ENCODE results near the gene PALM2AKAP2. TPM values are rescaled to one million over a fixed set of nuclear protein-coding genes. Genes with fewer than 3 reads are reported as not detected.

Gene PALM2AKAP2
- total and polyA plus RNA-seq, 2 experiments from 2014 or later = 2.5 to 7.9 TPM

DNA sequence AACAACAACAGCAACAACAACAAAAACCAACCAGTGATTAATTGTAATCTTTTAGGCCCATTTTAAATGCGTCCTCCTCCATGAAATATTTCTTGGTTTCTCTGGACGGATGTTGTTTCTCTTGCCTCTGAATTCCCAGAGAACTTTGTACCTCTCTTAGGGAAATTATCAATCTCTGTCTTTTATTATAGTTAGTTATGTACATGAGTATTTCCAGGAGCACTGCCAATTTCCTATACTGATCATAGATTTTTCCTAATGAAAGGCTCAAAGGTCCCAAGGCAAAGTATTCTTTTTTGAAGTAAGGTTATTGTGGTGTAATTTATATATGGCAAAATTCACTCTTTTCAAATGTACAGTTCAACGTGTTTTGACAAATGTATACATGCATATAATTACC lies 20.4 kb upstream of the PALM2AKAP2 start:
- H3K36me3 Mint-ChIP-seq (ENCODE audit: low read depth) = no peaks in the 10 kb centered on the region
- H3K4me3 Mint-ChIP-seq = no peak overlapping the region
- Histone ChIP-seq H4K20me1 (replicated peaks; ENCODE audit: insufficient read depth) (no peaks in the 10 kb centered on the region), H3K27ac (ENCODE audit: low read depth) (no peak overlapping the region), H3K4me2 (no peak overlapping the region), H3F3A (replicated peaks; ENCODE audit: low read depth) (no peaks in the 10 kb centered on the region), H3K9me2 (ENCODE audit: insufficient read depth) (peaks cover 6% of the 10 kb centered on the region; the same call in 1 of the 2 replicates), H3K36me3 (ENCODE audit: insufficient read depth) (no peaks in the 10 kb centered on the region), H3K79me2 (replicated peaks; ENCODE audit: insufficient read depth) (no peaks in the 10 kb centered on the region), H2AFZ (no peak overlapping the region), H3K4me1 (ENCODE audit: insufficient read depth) (no peaks in the 10 kb centered on the region), H3K27me3 (ENCODE audit: insufficient read depth) (no peaks in the 10 kb centered on the region), H3K4me3 (no peak overlapping the region)
- H3K9me3 Mint-ChIP-seq = no peaks in the 10 kb centered on the region
- no peak for DNase-seq (ENCODE audit: low spot score)
- H3K27ac Mint-ChIP-seq = no peak overlapping the region
- H3K4me1 Mint-ChIP-seq = peaks cover 3% of the 10 kb centered on the region; the same call in 1 of the 3 replicates
- TF ChIP-seq ZNF114 (CRISPR knock-in tag; IDR thresholded peaks at IDR 0.05) (no peak), POLR2AphosphoS5 (IDR thresholded peaks at IDR 0.05; ENCODE audit: low read depth) (no peak), EZH2 (IDR thresholded peaks at IDR 0.05; ENCODE audit: low read depth, unreplicated experiment) (no peak), ZNF331 (CRISPR knock-in tag; IDR thresholded peaks at IDR 0.05; ENCODE audit: low read depth) (no peak), STAT1 (IDR thresholded peaks at IDR 0.05; ENCODE audit: unreplicated experiment) (no peak), JUNB (IDR thresholded peaks at IDR 0.05; ENCODE audit: unreplicated experiment) (no peak), ZNF462 (CRISPR knock-in tag; IDR thresholded peaks at IDR 0.05) (no peak), NANOG (IDR thresholded peaks at IDR 0.05; ENCODE audit: borderline replicate concordance) (no peak), CREB1 (CRISPR knock-in tag; IDR thresholded peaks at IDR 0.05; ENCODE audit: low read depth) (no peak), ETS1 (IDR thresholded peaks at IDR 0.05) (no peak), EZH2phosphoT487 (IDR thresholded peaks at IDR 0.05; ENCODE audit: unreplicated experiment) (no peak)
- TF ChIP-seq, protein P1, sequence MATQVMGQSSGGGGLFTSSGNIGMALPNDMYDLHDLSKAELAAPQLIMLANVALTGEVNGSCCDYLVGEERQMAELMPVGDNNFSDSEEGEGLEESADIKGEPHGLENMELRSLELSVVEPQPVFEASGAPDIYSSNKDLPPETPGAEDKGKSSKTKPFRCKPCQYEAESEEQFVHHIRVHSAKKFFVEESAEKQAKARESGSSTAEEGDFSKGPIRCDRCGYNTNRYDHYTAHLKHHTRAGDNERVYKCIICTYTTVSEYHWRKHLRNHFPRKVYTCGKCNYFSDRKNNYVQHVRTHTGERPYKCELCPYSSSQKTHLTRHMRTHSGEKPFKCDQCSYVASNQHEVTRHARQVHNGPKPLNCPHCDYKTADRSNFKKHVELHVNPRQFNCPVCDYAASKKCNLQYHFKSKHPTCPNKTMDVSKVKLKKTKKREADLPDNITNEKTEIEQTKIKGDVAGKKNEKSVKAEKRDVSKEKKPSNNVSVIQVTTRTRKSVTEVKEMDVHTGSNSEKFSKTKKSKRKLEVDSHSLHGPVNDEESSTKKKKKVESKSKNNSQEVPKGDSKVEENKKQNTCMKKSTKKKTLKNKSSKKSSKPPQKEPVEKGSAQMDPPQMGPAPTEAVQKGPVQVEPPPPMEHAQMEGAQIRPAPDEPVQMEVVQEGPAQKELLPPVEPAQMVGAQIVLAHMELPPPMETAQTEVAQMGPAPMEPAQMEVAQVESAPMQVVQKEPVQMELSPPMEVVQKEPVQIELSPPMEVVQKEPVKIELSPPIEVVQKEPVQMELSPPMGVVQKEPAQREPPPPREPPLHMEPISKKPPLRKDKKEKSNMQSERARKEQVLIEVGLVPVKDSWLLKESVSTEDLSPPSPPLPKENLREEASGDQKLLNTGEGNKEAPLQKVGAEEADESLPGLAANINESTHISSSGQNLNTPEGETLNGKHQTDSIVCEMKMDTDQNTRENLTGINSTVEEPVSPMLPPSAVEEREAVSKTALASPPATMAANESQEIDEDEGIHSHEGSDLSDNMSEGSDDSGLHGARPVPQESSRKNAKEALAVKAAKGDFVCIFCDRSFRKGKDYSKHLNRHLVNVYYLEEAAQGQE (IDR thresholded peaks at IDR 0.05; ENCODE audit: unreplicated experiment) = no peak
- TF ChIP-seq, protein P2, sequence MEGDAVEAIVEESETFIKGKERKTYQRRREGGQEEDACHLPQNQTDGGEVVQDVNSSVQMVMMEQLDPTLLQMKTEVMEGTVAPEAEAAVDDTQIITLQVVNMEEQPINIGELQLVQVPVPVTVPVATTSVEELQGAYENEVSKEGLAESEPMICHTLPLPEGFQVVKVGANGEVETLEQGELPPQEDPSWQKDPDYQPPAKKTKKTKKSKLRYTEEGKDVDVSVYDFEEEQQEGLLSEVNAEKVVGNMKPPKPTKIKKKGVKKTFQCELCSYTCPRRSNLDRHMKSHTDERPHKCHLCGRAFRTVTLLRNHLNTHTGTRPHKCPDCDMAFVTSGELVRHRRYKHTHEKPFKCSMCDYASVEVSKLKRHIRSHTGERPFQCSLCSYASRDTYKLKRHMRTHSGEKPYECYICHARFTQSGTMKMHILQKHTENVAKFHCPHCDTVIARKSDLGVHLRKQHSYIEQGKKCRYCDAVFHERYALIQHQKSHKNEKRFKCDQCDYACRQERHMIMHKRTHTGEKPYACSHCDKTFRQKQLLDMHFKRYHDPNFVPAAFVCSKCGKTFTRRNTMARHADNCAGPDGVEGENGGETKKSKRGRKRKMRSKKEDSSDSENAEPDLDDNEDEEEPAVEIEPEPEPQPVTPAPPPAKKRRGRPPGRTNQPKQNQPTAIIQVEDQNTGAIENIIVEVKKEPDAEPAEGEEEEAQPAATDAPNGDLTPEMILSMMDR (conservative IDR thresholded peaks at IDR 0.05; ENCODE audit: low read depth in 2 of 2) = no peak
- ATAC-seq = no peak
- no peaks in the 10 kb centered on the region for H3K27me3 Mint-ChIP-seq (ENCODE audit: insufficient read depth, low read depth, poor library complexity)

All from GM23338 (cell line).